WTC11 (cell line): ENCODE data around the gene AGA. TPM values are rescaled to one million over a fixed set of nuclear protein-coding genes. Genes with fewer than 3 reads are reported as not detected.

Experiments
- ATAC-seq: fragments of 200-7000 bp; cut with Tn5 transposase; 2 replicates; pipeline ENCODE4 v1.10.0; 2021; ENCODE audit warnings: mild to moderate bottlenecking, moderate library complexity
- Bru-seq: library from RNA; stranded (reverse); fragments of 400-500 nt; gene quantifications from one replicate; lab custom pipeline; 2021; lab: Mats Ljungman, UMichigan
- CTCF ChIA-PET: fragments of 300-600 bp; sonication (Branson Sonifier 250); formaldehyde crosslinking; loops from one replicate; lab custom pipeline; 2021; ENCODE audit warnings: antibody characterized with exemption; lab: Charles Lee
- POLR2A ChIA-PET: fragments of 350-600 bp; sonication (Branson Sonifier 250); formaldehyde crosslinking; loops from one replicate; lab custom pipeline; 2021; ENCODE audit warnings: antibody characterized with exemption; lab: Charles Lee
- DNase-seq: peaks from one replicate; pipeline ENCODE4 v3.0.0; 2021; ENCODE audit warnings: low spot score
- H3K27ac Mint-ChIP-seq: 2 replicates; pipeline ENCODE4 v1.8.0; 2021; ENCODE audit warnings: mixed read lengths
- H3K27me3 Mint-ChIP-seq: 2 replicates; pipeline ENCODE4 v1.8.0; 2021; ENCODE audit warnings: low read depth, mild to moderate bottlenecking, moderate library complexity, mixed read lengths
- H3K36me3 Mint-ChIP-seq: 2 replicates; pipeline ENCODE4 v1.8.0; 2021; ENCODE audit warnings: mixed read lengths
- H3K4me1 Mint-ChIP-seq: 2 replicates; pipeline ENCODE4 v1.8.0; 2022; ENCODE audit warnings: mixed read lengths
- H3K4me3 Mint-ChIP-seq: 2 replicates; pipeline ENCODE4 v1.8.0; 2021; ENCODE audit warnings: mild to moderate bottlenecking, moderate library complexity, mixed read lengths
- H3K9me3 Mint-ChIP-seq: 2 replicates; pipeline ENCODE4 v1.8.0; 2021; ENCODE audit warnings: mixed read lengths
- ATF1 ChIP-seq: sonication (generic); formaldehyde crosslinking; IDR thresholded peaks from 2 replicates; pipeline ENCODE4 v1.8.1; 2023; ENCODE audit warnings: mild to moderate bottlenecking, moderate library complexity, missing genetic modification reagents
- ESRRA ChIP-seq: sonication (generic); formaldehyde crosslinking; IDR thresholded peaks from 2 replicates; pipeline ENCODE4 v1.8.1; 2022; ENCODE audit warnings: mild to moderate bottlenecking, missing genetic modification reagents, borderline replicate concordance
- JAZF1 ChIP-seq: fragments of 250-450 bp; sonication (Bioruptor Pico); IDR thresholded peaks from 2 replicates; pipeline ENCODE4 v1.9.0; 2021; ENCODE audit warnings: moderate library complexity, mild to moderate bottlenecking, inconsistent platforms
- KAT7 ChIP-seq: sonication (generic); formaldehyde crosslinking; IDR thresholded peaks from 2 replicates; pipeline ENCODE4 v1.8.1; 2023; ENCODE audit warnings: missing genetic modification reagents, mild to moderate bottlenecking, borderline replicate concordance
- MXD4 ChIP-seq: fragments of 250-450 bp; sonication (Bioruptor Pico); IDR thresholded peaks from 2 replicates; pipeline ENCODE4 v1.8.0; 2021; ENCODE audit warnings: mild to moderate bottlenecking, moderate library complexity, borderline replicate concordance
- NR1H2 ChIP-seq: sonication (generic); formaldehyde crosslinking; IDR thresholded peaks from 2 replicates; pipeline ENCODE4 v1.9.0; 2021; ENCODE audit warnings: mild to moderate bottlenecking, moderate library complexity, missing genetic modification reagents
- OVOL2 ChIP-seq: fragments of 250-450 bp; sonication (Bioruptor Pico); IDR thresholded peaks from 2 replicates; pipeline ENCODE4 v1.9.0; 2021; ENCODE audit warnings: mild to moderate bottlenecking, borderline replicate concordance
- SMAD4 ChIP-seq: sonication (generic); formaldehyde crosslinking; IDR thresholded peaks from 2 replicates; pipeline ENCODE4 v1.8.0; 2022; ENCODE audit warnings: mild to moderate bottlenecking, missing genetic modification reagents
- TCF7 ChIP-seq: sonication (generic); formaldehyde crosslinking; IDR thresholded peaks from 2 replicates; pipeline ENCODE4 v1.8.0; 2022; ENCODE audit warnings: mild to moderate bottlenecking, low read depth, missing genetic modification reagents, moderate library complexity
- TEAD1 ChIP-seq: sonication (generic); formaldehyde crosslinking; IDR thresholded peaks from 2 replicates; pipeline ENCODE4 v1.8.0; 2022; ENCODE audit warnings: mild to moderate bottlenecking, missing genetic modification reagents
- ZBTB21 ChIP-seq: sonication (generic); formaldehyde crosslinking; IDR thresholded peaks from 2 replicates; pipeline ENCODE4 v1.8.1; 2023; ENCODE audit warnings: mild to moderate bottlenecking, missing genetic modification reagents, borderline replicate concordance
- ZNF263 ChIP-seq: sonication (generic); formaldehyde crosslinking; IDR thresholded peaks from 2 replicates; pipeline ENCODE4 v1.8.1; 2022; ENCODE audit warnings: low read depth, mild to moderate bottlenecking, moderate library complexity, missing genetic modification reagents
- ZNF396 ChIP-seq: fragments of 250-450 bp; sonication (Bioruptor Pico); IDR thresholded peaks from 2 replicates; pipeline ENCODE4 v1.8.0; 2021; ENCODE audit warnings: mild to moderate bottlenecking, moderate library complexity, borderline replicate concordance
- ZNF416 ChIP-seq: fragments of 250-450 bp; sonication (Bioruptor Pico); IDR thresholded peaks from 2 replicates; pipeline ENCODE4 v1.9.0; 2021; ENCODE audit warnings: mild to moderate bottlenecking, inconsistent platforms
- long read RNA-seq, 3 experiments: library from RNA in 1 of 3; library from capped mRNA in 1 of 3; library from polyadenylated mRNA in 1 of 3; unstranded in 2 of 3; stranded (forward) in 1 of 3; transcript quantifications; one replicate each; pipeline ENCODE4 v2.0.0, GENCODE V29; 2021
- total RNA-seq: library from RNA; stranded (reverse); gene quantifications from 3 replicates; pipeline ENCODE4 v1.2.3, GENCODE V29; 2021
- TF ChIP-seq, protein P1 (sequence below): sonication (generic); formaldehyde crosslinking; IDR thresholded peaks from 2 replicates; pipeline ENCODE4 v1.8.1; 2022; ENCODE audit warnings: mild to moderate bottlenecking, moderate library complexity, missing genetic modification reagents
- TF ChIP-seq, protein P2 (sequence below): sonication (generic); formaldehyde crosslinking; conservative IDR thresholded peaks from 2 replicates; pipeline ENCODE4 v1.8.1; 2023; ENCODE audit warnings: mild to moderate bottlenecking, low read depth, missing genetic modification reagents, moderate library complexity
- TF ChIP-seq, protein P3 (sequence below): sonication (generic); formaldehyde crosslinking; IDR thresholded peaks from 2 replicates; pipeline ENCODE4 v1.8.0; 2022; ENCODE audit warnings: mild to moderate bottlenecking, missing genetic modification reagents
- TF ChIP-seq, protein P4 (sequence below): sonication (generic); formaldehyde crosslinking; IDR thresholded peaks from 2 replicates; pipeline ENCODE4 v1.8.1; 2023; ENCODE audit warnings: mild to moderate bottlenecking, missing genetic modification reagents, borderline replicate concordance
- TF ChIP-seq, protein P5 (sequence below): sonication (generic); formaldehyde crosslinking; IDR thresholded peaks from 2 replicates; pipeline ENCODE4 v1.8.0; 2022; ENCODE audit warnings: mild to moderate bottlenecking, missing genetic modification reagents
- TF ChIP-seq, protein P6 (sequence below): sonication (generic); formaldehyde crosslinking; IDR thresholded peaks from 2 replicates; pipeline ENCODE4 v1.8.0; 2022; ENCODE audit warnings: mild to moderate bottlenecking, missing genetic modification reagents
- TF ChIP-seq, protein P7 (sequence below): fragments of 200-600 bp; IDR thresholded peaks from 2 replicates; pipeline ENCODE4 v1.8.0; 2022; ENCODE audit warnings: antibody characterized with exemption

AGA gene
- total RNA-seq (6.5 to 9.3 TPM (median 6.8 TPM) in 3 replicates), Bru-seq, nascent RNA (percentile 65 among the genes with signal in this experiment)
- long read RNA-seq, experiment 1, transcript AGA-201 (9 exons, 2,107 nt): major isoform, 13 of 21 reads
- long read RNA-seq, experiment 1, partial matches to known transcripts: 4 of 21 reads
- long read RNA-seq, experiment 1, other reads (novel, unspliced or antisense): 4 of 21 reads
- long read RNA-seq, experiment 2, transcript AGA-201 (9 exons, 2,107 nt): major isoform, 5 of 9 reads
- long read RNA-seq, experiment 2, partial matches to known transcripts: 1 of 9 reads
- long read RNA-seq, experiment 2, other reads (novel, unspliced or antisense): 3 of 9 reads
- long read RNA-seq, experiment 3, transcript AGA-201 (9 exons, 2,107 nt): major isoform, 31 of 33 reads
- long read RNA-seq, experiment 3, partial matches to known transcripts: 0 of 33 reads
- long read RNA-seq, experiment 3, other reads (novel, unspliced or antisense): 2 of 33 reads

DNA sequence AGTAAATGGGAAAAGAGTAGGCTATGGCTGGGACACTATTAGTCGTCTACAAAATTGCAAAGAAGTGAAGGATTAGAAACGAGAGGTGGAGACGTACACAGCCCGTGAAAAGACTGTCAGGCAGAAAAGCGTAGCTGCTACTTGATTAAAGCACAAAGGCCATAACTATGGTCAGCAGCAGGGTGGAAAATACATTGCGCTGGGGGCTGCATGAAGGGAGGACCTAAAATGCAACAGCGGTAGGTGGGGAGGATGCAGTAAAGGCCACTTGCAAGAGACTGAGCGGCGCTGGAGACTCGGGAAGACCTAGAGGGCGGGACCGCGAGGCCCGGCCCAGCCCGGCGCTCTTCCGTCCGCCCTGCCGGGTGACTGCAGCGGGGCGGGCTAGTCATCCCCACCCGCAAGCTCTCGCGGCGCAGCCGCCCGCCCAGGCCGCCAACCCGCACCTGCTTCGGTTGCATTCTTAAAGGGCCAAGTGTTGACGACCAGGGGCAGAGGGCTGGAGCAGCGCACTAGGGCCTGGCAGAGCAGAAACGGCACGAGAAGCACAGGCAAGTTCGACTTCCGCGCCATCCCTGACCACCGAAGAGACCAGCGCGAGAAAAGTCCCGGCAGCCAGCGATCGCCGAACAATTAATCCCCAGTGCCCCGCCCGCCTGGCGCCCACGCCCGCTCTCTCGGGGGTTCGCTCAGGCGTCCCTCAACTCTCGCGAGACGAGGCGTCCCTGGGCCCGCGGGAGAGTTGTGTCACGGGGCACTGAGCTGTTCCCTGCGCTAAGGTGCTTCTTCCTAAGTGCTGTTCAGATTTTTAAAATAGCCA lies at the start of gene AGA:
Gene AGA (minus strand): TSS at position 635 of the 820 bp plus-strand sequence. CDS start 62 bp downstream, at position 573.
- no peaks in the 10 kb centered on the region for H3K36me3 Mint-ChIP-seq
- TF ChIP-seq, protein P1, sequence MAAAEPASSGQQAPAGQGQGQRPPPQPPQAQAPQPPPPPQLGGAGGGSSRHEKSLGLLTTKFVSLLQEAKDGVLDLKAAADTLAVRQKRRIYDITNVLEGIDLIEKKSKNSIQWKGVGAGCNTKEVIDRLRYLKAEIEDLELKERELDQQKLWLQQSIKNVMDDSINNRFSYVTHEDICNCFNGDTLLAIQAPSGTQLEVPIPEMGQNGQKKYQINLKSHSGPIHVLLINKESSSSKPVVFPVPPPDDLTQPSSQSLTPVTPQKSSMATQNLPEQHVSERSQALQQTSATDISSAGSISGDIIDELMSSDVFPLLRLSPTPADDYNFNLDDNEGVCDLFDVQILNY: peak; percentile 78
- TF ChIP-seq, protein P2, sequence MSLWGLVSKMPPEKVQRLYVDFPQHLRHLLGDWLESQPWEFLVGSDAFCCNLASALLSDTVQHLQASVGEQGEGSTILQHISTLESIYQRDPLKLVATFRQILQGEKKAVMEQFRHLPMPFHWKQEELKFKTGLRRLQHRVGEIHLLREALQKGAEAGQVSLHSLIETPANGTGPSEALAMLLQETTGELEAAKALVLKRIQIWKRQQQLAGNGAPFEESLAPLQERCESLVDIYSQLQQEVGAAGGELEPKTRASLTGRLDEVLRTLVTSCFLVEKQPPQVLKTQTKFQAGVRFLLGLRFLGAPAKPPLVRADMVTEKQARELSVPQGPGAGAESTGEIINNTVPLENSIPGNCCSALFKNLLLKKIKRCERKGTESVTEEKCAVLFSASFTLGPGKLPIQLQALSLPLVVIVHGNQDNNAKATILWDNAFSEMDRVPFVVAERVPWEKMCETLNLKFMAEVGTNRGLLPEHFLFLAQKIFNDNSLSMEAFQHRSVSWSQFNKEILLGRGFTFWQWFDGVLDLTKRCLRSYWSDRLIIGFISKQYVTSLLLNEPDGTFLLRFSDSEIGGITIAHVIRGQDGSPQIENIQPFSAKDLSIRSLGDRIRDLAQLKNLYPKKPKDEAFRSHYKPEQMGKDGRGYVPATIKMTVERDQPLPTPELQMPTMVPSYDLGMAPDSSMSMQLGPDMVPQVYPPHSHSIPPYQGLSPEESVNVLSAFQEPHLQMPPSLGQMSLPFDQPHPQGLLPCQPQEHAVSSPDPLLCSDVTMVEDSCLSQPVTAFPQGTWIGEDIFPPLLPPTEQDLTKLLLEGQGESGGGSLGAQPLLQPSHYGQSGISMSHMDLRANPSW: no peak
- TF ChIP-seq OVOL2 (CRISPR knock-in tag) (no peak), MXD4 (CRISPR knock-in tag) (no peak), SMAD4 (CRISPR knock-in tag) (no peak), TEAD1 (CRISPR knock-in tag) (no peak; the same call in 1 of the 2 replicates), JAZF1 (no peak), TCF7 (CRISPR knock-in tag) (no peak), NR1H2 (CRISPR knock-in tag) (no peak), KAT7 (CRISPR knock-in tag) (peak; percentile 96), ZNF263 (CRISPR knock-in tag) (peak; percentile 57; the same call in 1 of the 2 replicates), ESRRA (0 out of 2 replicates have a peak, but pooled peaks have one; percentile 57), ZBTB21 (CRISPR knock-in tag) (0 out of 2 replicates have a peak, but pooled peaks have one; percentile 75), ZNF396 (CRISPR knock-in tag) (no peak), ZNF416 (CRISPR knock-in tag) (no peak; the same call in 1 of the 2 replicates), ATF1 (CRISPR knock-in tag) (0 out of 2 replicates have a peak, but pooled peaks have one; percentile 28)
- TF ChIP-seq, protein P3, sequence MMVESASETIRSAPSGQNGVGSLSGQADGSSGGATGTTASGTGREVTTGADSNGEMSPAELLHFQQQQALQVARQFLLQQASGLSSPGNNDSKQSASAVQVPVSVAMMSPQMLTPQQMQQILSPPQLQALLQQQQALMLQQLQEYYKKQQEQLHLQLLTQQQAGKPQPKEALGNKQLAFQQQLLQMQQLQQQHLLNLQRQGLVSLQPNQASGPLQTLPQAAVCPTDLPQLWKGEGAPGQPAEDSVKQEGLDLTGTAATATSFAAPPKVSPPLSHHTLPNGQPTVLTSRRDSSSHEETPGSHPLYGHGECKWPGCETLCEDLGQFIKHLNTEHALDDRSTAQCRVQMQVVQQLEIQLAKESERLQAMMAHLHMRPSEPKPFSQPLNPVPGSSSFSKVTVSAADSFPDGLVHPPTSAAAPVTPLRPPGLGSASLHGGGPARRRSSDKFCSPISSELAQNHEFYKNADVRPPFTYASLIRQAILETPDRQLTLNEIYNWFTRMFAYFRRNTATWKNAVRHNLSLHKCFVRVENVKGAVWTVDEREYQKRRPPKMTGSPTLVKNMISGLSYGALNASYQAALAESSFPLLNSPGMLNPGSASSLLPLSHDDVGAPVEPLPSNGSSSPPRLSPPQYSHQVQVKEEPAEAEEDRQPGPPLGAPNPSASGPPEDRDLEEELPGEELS (CRISPR knock-in tag): no peak
- TF ChIP-seq, protein P4, sequence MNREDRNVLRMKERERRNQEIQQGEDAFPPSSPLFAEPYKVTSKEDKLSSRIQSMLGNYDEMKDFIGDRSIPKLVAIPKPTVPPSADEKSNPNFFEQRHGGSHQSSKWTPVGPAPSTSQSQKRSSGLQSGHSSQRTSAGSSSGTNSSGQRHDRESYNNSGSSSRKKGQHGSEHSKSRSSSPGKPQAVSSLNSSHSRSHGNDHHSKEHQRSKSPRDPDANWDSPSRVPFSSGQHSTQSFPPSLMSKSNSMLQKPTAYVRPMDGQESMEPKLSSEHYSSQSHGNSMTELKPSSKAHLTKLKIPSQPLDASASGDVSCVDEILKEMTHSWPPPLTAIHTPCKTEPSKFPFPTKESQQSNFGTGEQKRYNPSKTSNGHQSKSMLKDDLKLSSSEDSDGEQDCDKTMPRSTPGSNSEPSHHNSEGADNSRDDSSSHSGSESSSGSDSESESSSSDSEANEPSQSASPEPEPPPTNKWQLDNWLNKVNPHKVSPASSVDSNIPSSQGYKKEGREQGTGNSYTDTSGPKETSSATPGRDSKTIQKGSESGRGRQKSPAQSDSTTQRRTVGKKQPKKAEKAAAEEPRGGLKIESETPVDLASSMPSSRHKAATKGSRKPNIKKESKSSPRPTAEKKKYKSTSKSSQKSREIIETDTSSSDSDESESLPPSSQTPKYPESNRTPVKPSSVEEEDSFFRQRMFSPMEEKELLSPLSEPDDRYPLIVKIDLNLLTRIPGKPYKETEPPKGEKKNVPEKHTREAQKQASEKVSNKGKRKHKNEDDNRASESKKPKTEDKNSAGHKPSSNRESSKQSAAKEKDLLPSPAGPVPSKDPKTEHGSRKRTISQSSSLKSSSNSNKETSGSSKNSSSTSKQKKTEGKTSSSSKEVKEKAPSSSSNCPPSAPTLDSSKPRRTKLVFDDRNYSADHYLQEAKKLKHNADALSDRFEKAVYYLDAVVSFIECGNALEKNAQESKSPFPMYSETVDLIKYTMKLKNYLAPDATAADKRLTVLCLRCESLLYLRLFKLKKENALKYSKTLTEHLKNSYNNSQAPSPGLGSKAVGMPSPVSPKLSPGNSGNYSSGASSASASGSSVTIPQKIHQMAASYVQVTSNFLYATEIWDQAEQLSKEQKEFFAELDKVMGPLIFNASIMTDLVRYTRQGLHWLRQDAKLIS (CRISPR knock-in tag): 0 out of 2 replicates have a peak, but pooled peaks have one; percentile 68
- TF ChIP-seq, protein P5, sequence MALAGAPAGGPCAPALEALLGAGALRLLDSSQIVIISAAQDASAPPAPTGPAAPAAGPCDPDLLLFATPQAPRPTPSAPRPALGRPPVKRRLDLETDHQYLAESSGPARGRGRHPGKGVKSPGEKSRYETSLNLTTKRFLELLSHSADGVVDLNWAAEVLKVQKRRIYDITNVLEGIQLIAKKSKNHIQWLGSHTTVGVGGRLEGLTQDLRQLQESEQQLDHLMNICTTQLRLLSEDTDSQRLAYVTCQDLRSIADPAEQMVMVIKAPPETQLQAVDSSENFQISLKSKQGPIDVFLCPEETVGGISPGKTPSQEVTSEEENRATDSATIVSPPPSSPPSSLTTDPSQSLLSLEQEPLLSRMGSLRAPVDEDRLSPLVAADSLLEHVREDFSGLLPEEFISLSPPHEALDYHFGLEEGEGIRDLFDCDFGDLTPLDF (CRISPR knock-in tag): 0 out of 2 replicates have a peak, but pooled peaks have one; percentile 67
- TF ChIP-seq, protein P6, sequence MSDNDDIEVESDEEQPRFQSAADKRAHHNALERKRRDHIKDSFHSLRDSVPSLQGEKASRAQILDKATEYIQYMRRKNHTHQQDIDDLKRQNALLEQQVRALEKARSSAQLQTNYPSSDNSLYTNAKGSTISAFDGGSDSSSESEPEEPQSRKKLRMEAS (CRISPR knock-in tag): peak; percentile 75
- TF ChIP-seq, protein P7, sequence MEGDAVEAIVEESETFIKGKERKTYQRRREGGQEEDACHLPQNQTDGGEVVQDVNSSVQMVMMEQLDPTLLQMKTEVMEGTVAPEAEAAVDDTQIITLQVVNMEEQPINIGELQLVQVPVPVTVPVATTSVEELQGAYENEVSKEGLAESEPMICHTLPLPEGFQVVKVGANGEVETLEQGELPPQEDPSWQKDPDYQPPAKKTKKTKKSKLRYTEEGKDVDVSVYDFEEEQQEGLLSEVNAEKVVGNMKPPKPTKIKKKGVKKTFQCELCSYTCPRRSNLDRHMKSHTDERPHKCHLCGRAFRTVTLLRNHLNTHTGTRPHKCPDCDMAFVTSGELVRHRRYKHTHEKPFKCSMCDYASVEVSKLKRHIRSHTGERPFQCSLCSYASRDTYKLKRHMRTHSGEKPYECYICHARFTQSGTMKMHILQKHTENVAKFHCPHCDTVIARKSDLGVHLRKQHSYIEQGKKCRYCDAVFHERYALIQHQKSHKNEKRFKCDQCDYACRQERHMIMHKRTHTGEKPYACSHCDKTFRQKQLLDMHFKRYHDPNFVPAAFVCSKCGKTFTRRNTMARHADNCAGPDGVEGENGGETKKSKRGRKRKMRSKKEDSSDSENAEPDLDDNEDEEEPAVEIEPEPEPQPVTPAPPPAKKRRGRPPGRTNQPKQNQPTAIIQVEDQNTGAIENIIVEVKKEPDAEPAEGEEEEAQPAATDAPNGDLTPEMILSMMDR: no peak

More for the DNA sequence above, at the start of gene AGA:
- ChIA-PET CTCF (interaction anchor here (1.3 to 1.4 kb wide), 2 partner anchors 61 to 192 kb away, joined by 5 to 7 read pairs; no protein-coding TSS in a partner anchor), POLR2A (interaction anchor here (0.5 to 1.9 kb wide), 6 partner anchors 10 to 93 kb away, joined by 3 to 11 read pairs (median 4); no protein-coding TSS in a partner anchor)
- H3K27ac Mint-ChIP-seq: peak within 1 kb of the TSS; percentile 98
- DNase-seq (peak; percentile 92), ATAC-seq (peak; percentile 89)
- peaks cover 44% of the 10 kb centered on the region for H3K4me1 Mint-ChIP-seq
- H3K4me3 Mint-ChIP-seq: peak within 1 kb of the TSS; percentile 81
- H3K27me3 Mint-ChIP-seq: no peaks in the 10 kb centered on the region
- no peaks in the 10 kb centered on the region for H3K9me3 Mint-ChIP-seq
